Panc1 (cell line): Measurements from ENCODE around the gene MED16.

Source experiments
- CTCF ChIP-seq: fragments of 450-650 bp; IDR thresholded peaks from 2 replicates; pipeline ENCODE4 v1.5.1; 2017; ENCODE audit warnings: mild to moderate bottlenecking
- POLR2AphosphoS5 ChIP-seq: IDR thresholded peaks from 2 replicates; pipeline ENCODE4 v1.6.1; 2012; ENCODE audit warnings: mild to moderate bottlenecking, low read depth, low read length, moderate library complexity
- REST ChIP-seq, 2 experiments: IDR thresholded peaks; 2 replicates each; pipeline ENCODE4 v1.6.1; 2011 to 2012; ENCODE audit warnings: low read depth in 2 of 2, control low read depth in 1 of 2, low read length in 1 of 2, mild to moderate bottlenecking in 1 of 2, moderate library complexity in 1 of 2; ENCODE audit not compliant: insufficient read depth in 1 of 2
- SIN3A ChIP-seq: IDR thresholded peaks from 2 replicates; pipeline ENCODE4 v1.6.1; 2012; ENCODE audit warnings: low read depth, mild to moderate bottlenecking, low read length, moderate library complexity, borderline replicate concordance; ENCODE audit not compliant: insufficient read depth
- TCF7L2 ChIP-seq: IDR thresholded peaks from 2 replicates; pipeline ENCODE4 v1.6.1; 2011; ENCODE audit warnings: mild to moderate bottlenecking, low read depth, low read length, inconsistent platforms

GRCh38 chr19:867301-867793 lies 25.6 kb downstream of the MED16 start:
- TF ChIP-seq CTCF: no peak
- TF ChIP-seq SIN3A: no peak
- TF ChIP-seq TCF7L2: no peak
- no peak for TF ChIP-seq POLR2AphosphoS5
- TF ChIP-seq REST (IDR thresholded peaks at IDR 0.05; ENCODE audit: insufficient read depth in 1 of 2, low read depth in 2 of 2, low read length in 1 of 2): no peak
